GM15510 (cell line): ENCODE data around the gene KRT76.

ENCODE experiments used
- POLR2A ChIP-seq: IDR thresholded peaks from 3 replicates; pipeline ENCODE4 v1.6.1; 2011; ENCODE audit warnings: borderline replicate concordance; ENCODE audit not compliant: insufficient read length; ENCODE audit errors: extremely low read depth

KRT76 gene

DNA sequence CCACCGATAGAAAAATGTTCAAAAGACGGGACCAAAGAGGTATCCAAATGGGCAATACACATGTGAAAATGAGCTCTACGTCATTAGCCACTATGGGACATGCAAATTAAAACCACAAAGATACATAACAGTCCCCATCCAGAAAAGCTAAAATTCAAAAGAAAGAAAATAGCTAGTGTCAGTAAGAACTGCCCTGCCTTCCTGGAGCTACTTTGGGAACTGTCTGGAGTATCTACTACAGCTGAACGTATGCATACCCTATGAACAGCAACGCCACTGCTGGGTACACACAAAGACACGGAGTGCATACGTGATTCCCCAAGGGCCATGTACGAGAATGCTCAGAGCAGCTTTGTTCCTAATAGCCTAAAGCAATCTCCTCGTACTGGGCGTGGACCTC lies 48.0 kb downstream of the KRT76 start:
- TF ChIP-seq POLR2A: no peak

DNA sequence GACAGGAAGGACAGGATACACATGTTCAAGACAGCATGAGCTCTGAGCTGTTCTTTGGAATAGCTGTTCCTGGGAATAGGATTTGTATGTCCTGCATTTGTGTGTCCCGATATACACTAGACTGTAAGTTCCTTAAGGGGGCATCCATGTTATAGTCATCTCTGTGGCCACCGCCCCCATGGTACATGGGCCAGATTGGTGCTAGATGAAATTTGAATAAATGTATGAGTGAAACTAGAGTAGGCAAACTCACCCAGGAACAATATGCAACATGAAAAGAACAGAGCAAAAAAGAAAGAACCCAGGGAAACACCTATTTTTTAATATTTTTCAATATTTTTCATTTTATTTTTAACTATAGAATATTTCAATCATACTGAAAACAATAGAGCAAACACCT lies 48.8 kb downstream of the KRT76 start:
- TF ChIP-seq POLR2A: no peak

DNA sequence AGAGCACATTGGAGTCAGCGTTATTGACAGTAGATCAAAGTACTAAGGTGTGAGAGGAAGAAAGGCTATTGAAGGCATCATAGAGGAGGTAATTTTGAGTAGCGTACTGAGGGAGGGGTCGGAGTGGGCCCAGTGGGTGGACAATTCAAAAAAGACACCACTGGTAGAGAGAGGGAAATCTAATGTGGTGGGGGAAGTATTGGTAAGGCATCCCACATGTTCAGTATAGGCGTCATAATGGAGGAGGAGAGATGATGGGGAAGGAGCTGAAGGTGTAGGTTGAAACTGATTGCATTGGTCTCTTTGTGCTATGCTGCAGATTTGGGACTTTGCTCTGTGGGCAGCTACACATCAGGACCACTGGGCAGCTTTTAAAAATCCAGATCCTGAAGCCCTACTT lies 50.1 kb downstream of the KRT76 start:
- no peak for TF ChIP-seq POLR2A

DNA sequence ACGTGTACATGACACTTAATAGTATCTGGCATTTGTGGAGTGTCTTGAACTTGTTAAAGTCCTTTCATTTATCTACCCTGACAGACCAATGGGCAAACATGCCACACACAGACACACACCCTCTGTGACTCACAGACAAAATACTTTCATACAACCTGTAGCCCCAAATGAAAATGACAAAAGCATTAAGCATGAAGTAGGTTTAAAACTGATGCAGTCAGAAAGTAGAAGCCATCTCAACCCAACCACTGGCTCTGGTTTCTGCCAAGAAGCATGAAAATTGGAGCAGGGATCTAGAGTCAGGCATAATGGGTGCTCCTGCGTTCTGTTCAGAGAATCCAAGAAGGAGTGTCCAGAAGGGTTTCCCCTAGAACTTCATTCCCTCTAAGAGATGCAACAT lies 50.7 kb downstream of the KRT76 start:
- no peak for TF ChIP-seq POLR2A

DNA sequence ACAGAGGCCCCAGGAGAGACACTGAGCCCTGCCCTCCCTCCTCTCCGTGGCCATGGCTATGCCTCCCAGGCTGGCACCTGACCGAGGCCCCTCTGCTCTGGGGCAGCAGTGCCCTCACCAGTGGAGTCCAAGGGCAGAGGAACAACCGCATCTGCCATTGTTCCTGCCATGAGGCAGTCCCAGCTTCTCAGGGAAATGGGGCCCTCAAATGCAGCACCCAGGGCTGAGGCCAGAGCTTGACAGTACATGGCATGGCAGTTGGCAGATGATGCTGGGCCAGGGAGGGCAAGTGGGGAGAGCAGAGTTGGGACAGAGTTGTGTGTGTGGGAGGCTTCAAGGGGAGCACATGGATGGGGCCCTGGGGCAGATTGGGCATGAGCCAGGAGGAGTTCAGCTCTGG lies 52.8 kb downstream of the KRT76 start:
- no peak for TF ChIP-seq POLR2A

DNA sequence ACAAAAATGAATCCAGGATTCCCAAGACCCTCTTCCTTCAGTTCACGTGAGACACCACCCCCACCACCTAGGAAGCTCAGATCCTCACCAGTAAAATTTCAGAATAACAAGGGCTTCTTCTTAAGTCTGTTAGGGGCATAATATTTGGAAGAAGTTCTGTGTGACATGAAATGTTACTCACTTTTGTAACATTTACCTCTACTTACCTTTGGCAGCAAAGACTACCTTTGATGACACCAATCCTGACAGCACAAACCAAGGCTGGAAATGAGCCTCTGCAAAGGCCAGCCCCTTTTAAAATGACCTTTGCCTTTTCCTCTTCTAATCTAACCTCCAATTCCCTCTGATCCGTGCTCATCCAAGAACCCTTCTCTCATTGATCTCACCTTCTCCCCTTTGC lies 54.5 kb downstream of the KRT76 start:
- TF ChIP-seq POLR2A: no peak

DNA sequence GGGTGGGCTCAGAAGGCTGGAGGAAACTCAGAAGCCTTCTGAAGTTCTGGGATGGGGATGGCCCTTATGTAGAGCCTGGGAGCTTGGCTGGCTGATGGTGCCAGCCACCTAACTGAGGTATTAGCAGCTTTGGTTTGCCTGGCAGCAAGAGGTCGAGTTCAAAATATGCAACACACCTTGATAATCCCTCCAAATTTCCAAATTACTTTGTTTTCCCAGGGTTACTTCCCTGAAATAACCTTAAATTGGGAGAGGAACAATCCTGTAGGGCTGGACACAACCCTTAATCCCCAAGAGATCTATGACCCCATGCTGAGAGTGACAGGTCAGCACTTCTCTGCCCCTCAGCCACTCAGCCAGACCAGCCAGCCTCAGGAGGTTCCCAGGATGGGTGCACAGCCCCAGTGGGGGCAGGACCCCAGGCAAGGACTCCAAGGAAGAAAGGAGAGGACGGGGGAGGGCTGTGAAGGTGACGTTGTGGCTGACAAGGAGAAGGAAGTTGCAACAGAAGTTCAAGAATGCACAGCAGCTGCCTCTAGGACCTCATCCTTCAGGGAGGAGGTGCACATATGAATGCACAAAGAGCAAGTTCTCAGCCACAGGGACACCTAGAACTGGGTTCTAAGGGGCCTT lies 55.2 kb downstream of the KRT76 start:
- no peak for TF ChIP-seq POLR2A

DNA sequence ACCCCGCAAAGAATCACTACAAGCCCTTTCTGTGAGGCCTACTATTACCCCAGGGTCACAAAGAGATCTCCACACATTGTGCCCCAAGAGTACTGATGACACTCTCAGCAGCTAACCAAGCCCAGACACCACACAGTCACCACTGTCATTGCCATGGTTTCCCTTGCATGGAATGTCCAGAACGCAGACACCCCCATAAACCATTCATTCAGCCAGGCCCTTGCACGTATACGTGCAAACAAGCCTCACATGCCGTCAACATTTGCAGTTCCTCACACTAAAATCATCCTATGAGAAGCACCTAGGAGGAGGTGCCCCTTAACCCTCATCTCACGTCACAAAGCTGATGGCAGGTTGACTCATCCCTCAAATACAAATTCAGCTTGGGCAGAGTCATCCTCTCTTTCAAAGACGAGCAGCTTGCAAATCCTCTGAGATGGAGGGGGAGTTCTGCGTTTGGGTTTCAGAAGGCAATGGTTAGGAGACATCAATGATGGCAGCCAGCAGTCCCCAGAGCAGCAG lies 56.7 kb downstream of the KRT76 start:
- no peak for TF ChIP-seq POLR2A
